ENCODE results near the gene SYT10.
A peak's percentile ranks its signal among the peaks of the same experiment; 100 is the strongest.

The SYT10 gene

GRCh38 chr12:33438025-33438772, 1.4 kb downstream of the SYT10 start:
- Histone ChIP-seq H3K27ac (no peak overlapping the region), H3K4me3 (peak overlapping the region in 1 of 2 donors; percentile 56), H3K4me1 (peaks cover 0 to 17% (median 11%) of the 10 kb centered on the region in 4 donors), H3K27me3 (peaks cover 0 to 21% of the 10 kb centered on the region in 2 donors), H3K9me3 (no peaks in the 10 kb centered on the region), H3K36me3 (no peaks in the 10 kb centered on the region)
- intact Hi-C loops (cut with DNase I; ENCODE audit: low total_unique reads), result no loop called here
- TF ChIP-seq, protein P1, sequence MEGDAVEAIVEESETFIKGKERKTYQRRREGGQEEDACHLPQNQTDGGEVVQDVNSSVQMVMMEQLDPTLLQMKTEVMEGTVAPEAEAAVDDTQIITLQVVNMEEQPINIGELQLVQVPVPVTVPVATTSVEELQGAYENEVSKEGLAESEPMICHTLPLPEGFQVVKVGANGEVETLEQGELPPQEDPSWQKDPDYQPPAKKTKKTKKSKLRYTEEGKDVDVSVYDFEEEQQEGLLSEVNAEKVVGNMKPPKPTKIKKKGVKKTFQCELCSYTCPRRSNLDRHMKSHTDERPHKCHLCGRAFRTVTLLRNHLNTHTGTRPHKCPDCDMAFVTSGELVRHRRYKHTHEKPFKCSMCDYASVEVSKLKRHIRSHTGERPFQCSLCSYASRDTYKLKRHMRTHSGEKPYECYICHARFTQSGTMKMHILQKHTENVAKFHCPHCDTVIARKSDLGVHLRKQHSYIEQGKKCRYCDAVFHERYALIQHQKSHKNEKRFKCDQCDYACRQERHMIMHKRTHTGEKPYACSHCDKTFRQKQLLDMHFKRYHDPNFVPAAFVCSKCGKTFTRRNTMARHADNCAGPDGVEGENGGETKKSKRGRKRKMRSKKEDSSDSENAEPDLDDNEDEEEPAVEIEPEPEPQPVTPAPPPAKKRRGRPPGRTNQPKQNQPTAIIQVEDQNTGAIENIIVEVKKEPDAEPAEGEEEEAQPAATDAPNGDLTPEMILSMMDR (IDR thresholded peaks at IDR 0.05), result no peak
- no peak for DNase-seq

GRCh38 chr12:33437598-33437997, 2.0 kb downstream of the SYT10 start:
- intact Hi-C loops (cut with DNase I; ENCODE audit: low total_unique reads), result no loop called here
- TF ChIP-seq, protein P1 (IDR thresholded peaks at IDR 0.05), result no peak
- Histone ChIP-seq H3K9me3 (no peaks in the 10 kb centered on the region), H3K4me1 (peaks cover 0 to 17% (median 11%) of the 10 kb centered on the region in 4 donors), H3K27ac (no peak overlapping the region), H3K4me3 (no peak overlapping the region), H3K27me3 (peaks cover 0 to 21% of the 10 kb centered on the region in 2 donors), H3K36me3 (no peaks in the 10 kb centered on the region)
- no peak for DNase-seq

DNA sequence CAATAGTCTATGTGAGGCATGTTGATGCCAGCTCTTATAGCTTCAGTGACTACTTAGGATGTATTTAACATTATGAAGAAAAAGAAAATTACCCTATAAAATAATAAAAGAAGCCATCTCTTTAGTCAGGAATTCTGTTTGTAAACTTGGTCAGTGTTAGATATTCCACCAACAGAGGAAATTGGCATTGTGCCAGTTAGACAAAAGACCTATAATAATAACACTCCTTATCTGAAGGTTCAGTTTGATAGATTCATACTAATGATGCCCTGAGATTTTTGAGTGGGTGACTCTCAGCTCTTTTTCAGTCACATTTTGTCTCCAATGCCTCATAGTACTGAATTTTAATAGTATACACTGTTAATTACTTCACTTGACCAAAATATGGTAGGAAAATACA, 6.6 kb downstream of the SYT10 start:
- intact Hi-C loops (cut with DNase I; ENCODE audit: low total_unique reads), result no loop called here

GRCh38 chr12:33431648-33432047, 8.0 kb downstream of the SYT10 start:
- DNase-seq, result no peak
- Histone ChIP-seq H3K4me3 (no peak overlapping the region), H3K9me3 (no peaks in the 10 kb centered on the region), H3K27ac (no peak overlapping the region), H3K4me1 (no peaks in the 10 kb centered on the region), H3K36me3 (no peaks in the 10 kb centered on the region), H3K27me3 (no peaks in the 10 kb centered on the region)
- intact Hi-C loops (cut with DNase I; ENCODE audit: low total_unique reads), result no loop called here
- TF ChIP-seq, protein P1 (IDR thresholded peaks at IDR 0.05), result no peak

More for the DNA sequence above, 6.6 kb downstream of the SYT10 start:
- no peaks in the 10 kb centered on the region for H3K36me3 ChIP-seq
- DNase-seq, result no peak
- H3K27me3 ChIP-seq, result peaks cover 0 to under 1% of the 10 kb centered on the region in 2 donors
- H3K4me1 ChIP-seq, result no peaks in the 10 kb centered on the region
- H3K4me3 ChIP-seq, result no peak overlapping the region
- no peak overlapping the region for H3K27ac ChIP-seq
- TF ChIP-seq, protein P1 (IDR thresholded peaks at IDR 0.05), result no peak
- H3K9me3 ChIP-seq, result no peaks in the 10 kb centered on the region

- TF ChIP-seq, protein P1 (IDR thresholded peaks at IDR 0.05), result no peak
- H3K4me1 ChIP-seq, result no peaks in the 10 kb centered on the region
- H3K27ac ChIP-seq, result no peak overlapping the region
- no peak for DNase-seq
- no peaks in the 10 kb centered on the region for H3K27me3 ChIP-seq
- H3K36me3 ChIP-seq, result no peaks in the 10 kb centered on the region
- intact Hi-C loops (cut with DNase I; ENCODE audit: low total_unique reads), result no loop called here
- H3K9me3 ChIP-seq, result no peaks in the 10 kb centered on the region
- H3K4me3 ChIP-seq, result no peak overlapping the region
Observed at GRCh38 chr12:33429468-33429867, 10.2 kb downstream of the SYT10 start.
